ENCODE data around the gene BLOC1S1.

DNA sequence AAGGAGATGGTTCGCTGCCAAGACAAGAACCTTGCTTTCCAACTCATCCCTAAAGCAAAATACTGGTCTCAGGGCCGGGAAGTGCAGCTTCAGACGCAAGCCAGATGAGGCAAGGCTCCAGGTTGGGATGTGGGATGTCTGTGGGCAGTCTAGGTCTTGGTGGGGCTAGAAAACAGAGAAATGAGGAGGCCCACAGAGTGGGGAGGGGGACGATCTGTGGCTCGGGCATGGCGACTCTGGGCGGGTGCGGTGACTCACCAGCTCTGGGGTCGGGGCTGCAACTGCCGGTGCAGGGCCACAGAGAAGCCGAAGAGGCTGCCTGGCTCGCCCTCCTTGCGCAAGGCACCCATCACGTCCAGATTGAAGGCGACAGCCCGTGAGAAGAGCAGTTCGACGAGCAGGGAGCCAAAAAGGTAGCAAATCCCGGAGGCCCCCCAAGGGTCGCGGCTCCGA is 8.6 kb upstream of the BLOC1S1 start:
- TF ChIP-seq, protein P1, sequence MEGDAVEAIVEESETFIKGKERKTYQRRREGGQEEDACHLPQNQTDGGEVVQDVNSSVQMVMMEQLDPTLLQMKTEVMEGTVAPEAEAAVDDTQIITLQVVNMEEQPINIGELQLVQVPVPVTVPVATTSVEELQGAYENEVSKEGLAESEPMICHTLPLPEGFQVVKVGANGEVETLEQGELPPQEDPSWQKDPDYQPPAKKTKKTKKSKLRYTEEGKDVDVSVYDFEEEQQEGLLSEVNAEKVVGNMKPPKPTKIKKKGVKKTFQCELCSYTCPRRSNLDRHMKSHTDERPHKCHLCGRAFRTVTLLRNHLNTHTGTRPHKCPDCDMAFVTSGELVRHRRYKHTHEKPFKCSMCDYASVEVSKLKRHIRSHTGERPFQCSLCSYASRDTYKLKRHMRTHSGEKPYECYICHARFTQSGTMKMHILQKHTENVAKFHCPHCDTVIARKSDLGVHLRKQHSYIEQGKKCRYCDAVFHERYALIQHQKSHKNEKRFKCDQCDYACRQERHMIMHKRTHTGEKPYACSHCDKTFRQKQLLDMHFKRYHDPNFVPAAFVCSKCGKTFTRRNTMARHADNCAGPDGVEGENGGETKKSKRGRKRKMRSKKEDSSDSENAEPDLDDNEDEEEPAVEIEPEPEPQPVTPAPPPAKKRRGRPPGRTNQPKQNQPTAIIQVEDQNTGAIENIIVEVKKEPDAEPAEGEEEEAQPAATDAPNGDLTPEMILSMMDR (IDR thresholded peaks at IDR 0.05) = no peak
- TF ChIP-seq POLR2A (IDR thresholded peaks at IDR 0.05) = no peak

Measured in uterus (tissue), 2 donors.